Muscle of leg (tissue), 11 donors: ENCODE results near the gene DOCK2. TPM values are rescaled to one million over a fixed set of nuclear protein-coding genes. Genes with fewer than 3 reads are reported as not detected.
A peak's percentile ranks its signal among the peaks of the same experiment; 100 is the strongest.
"Not testable (repeated sequence)": the region's sequence is repeated elsewhere in the genome, so short reads cannot be mapped to it uniquely, and the experiment has no call there.

Experiments
- DNase-seq: peaks from one replicate; pipeline ENCODE4 v3.0.0; 2013
- H3K27ac ChIP-seq: one replicate; pipeline ENCODE4 v1.5.1; 2013; ENCODE audit warnings: mild to moderate bottlenecking, low read length, control low read depth
- H3K27me3 ChIP-seq: one replicate; pipeline ENCODE4 v1.6.1; 2013; ENCODE audit warnings: low read length; ENCODE audit not compliant: control insufficient read depth, insufficient read depth
- H3K36me3 ChIP-seq: one replicate; pipeline ENCODE4 v1.6.1; 2013; ENCODE audit warnings: low read length; ENCODE audit not compliant: control insufficient read depth, insufficient read depth
- H3K4me1 ChIP-seq: one replicate; pipeline ENCODE4 v1.6.1; 2013; ENCODE audit warnings: low read length; ENCODE audit not compliant: control insufficient read depth, insufficient read depth
- H3K4me3 ChIP-seq: one replicate; pipeline ENCODE4 v1.5.1; 2013; ENCODE audit warnings: low read length, control low read depth
- H3K9me3 ChIP-seq: replicated peaks from 2 replicates; pipeline ENCODE4 v1.6.1; 2013; ENCODE audit warnings: low read depth, low read length; ENCODE audit not compliant: control insufficient read depth
- WGBS: methylation state at CpG from one replicate; pipeline ENCODE4 v1.1.5; 2013; ENCODE audit warnings: missing lambda C conversion rate; ENCODE audit not compliant: insufficient coverage; 5-methylcytosine and 5-hydroxymethylcytosine counted together
- polyA plus RNA-seq, 8 donors: library from polyadenylated mRNA; unstranded; fragments of 120-200 nt; gene quantifications; one replicate each; pipeline versions ENCODE4 v1.2.1 to v1.2.3, GENCODE V29; 2013; ENCODE audit warnings: inconsistent platforms in 1 of 8, low replicate concordance in 1 of 8; ENCODE audit not compliant: insufficient read length in 8 of 8, insufficient read depth in 1 of 8
- total RNA-seq: library from RNA; stranded (reverse); fragments of 120-200 nt; gene quantifications from one replicate; pipeline ENCODE4 v1.2.4, GENCODE V29; 2013

Gene DOCK2
- total and polyA plus RNA-seq, 9 donors: 3.4 to 4.5 (median 3.8) TPM

DNA sequence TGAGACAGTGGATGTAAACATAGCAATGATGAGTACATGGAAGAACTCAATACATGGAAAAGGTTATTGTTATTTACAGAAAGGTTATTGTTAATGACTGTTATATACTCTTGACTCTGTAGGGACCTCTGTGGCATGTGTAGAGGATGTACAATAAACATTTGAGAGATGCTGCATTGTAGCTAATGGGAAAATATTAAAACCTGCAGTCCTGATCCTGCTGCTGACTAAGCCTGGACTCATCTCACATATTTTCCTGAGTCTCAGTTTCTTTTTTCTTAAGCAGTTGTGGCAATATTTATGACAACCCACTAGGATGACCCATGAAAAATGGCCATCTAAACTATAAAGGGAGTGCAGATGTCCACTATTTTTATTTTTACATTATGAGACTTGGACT is 75.4 kb downstream of the DOCK2 start:
- no peak for DNase-seq

DNA sequence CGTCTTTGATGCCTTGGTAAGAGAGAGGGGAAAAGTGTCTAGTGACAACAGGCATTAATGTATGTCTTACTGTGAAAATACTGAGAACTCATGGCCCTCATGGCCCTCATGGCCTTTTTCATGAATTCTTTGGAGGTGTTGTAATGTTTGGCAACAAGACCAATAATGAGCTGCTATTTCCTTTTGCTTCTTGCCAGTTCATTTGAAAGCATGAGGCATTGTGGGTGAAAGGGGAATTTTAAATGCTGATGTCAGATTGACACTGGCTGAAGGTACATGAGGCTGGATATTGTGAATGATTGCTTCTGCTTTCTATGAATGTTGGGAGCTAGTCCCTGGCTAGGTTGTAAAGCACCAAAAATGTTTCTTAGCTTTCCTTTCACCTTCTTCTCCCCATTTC is 79.2 kb downstream of the DOCK2 start:
- Histone ChIP-seq H3K4me1 (no peaks in the 10 kb centered on the region), H3K27me3 (no peaks in the 10 kb centered on the region), H3K9me3 (no peaks in the 10 kb centered on the region), H3K27ac (no peak overlapping the region), H3K36me3 (no peaks in the 10 kb centered on the region), H3K4me3 (no peak overlapping the region)
- DNase-seq: peak; percentile 66
- 43% methylated on average over 1 of the region's 1 CpG for WGBS

More for the DNA sequence above, 75.4 kb downstream of the DOCK2 start:
- Histone ChIP-seq H3K4me1 (no peaks in the 10 kb centered on the region), H3K9me3 (no peaks in the 10 kb centered on the region), H3K4me3 (no peak overlapping the region), H3K36me3 (no peaks in the 10 kb centered on the region), H3K27me3 (no peaks in the 10 kb centered on the region), H3K27ac (no peak overlapping the region)

DNA sequence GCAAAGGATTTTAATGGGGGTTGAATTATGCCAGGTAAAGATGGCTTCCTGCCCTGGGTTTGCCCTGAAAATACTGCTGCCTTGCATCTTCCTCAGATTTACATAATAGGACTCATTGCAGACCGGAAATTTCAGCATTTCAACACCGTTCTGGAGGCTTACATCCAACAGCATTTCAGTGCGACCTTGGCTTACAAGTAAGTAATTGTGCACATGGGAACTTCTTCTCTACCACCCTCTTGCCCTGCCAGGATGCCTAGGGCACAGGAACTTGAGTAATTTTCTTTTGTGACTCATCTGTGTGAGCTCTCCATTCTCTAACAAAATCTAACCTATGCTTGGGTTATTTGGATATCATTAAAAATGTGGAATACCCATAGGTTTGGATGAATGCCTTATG is 80.2 kb downstream of the DOCK2 start:
- H3K9me3 ChIP-seq: no peaks in the 10 kb centered on the region
- no peaks in the 10 kb centered on the region for H3K4me1 ChIP-seq
- H3K4me3 ChIP-seq: no peak overlapping the region
- H3K27ac ChIP-seq: no peak overlapping the region
- no CpG with 5 or more reads among the region's 3 CpGs for WGBS
- no peaks in the 10 kb centered on the region for H3K36me3 ChIP-seq
- no peak for DNase-seq
- H3K27me3 ChIP-seq: no peaks in the 10 kb centered on the region

DNA sequence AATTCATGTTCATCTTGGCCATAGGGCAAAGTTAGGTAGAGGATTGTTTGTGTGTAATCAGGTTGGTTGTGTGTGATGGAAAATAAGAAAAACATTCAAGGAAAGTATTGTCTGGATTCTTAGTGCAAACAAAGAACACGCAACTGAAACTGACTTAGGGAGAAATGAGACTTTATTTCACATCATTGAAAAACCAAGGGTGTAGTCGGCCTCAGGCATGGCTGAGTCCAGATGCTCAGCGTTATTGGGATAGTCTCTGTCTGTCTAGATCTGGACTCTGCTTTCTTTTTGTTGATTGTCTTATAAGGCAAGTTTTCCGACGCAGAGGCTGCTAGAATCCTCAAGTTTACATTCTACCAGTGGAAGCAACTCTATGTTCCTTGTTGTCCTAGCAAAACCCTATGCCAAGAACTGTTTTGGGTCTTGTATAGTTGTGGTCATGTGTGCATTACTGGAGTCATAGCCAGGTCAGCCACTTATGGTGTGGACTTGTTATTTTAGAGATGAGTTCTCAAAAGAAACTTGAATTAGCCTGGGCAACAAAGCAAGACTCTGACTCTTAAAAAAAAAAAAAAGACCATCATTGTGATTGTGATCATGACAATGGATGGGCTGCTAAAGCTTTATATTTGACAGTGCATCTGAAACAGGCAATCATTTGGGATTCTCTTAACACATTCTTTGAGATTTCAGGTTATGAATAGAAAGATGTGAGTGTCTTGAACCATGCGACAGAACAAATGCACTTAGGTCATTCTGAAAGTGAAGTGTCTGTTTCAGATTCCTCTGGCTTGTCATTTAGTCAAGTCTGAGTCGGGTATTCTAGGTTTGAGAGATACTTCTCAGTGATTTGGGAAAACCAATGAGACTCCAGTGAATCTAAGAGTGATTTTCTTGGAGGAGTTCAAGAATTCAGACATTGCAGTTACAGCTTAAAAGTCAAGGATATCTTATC is 82.6 kb downstream of the DOCK2 start:
- Histone ChIP-seq H3K9me3 (no peaks in the 10 kb centered on the region), H3K4me3 (no peak overlapping the region), H3K27me3 (no peaks in the 10 kb centered on the region), H3K4me1 (no peaks in the 10 kb centered on the region), H3K27ac (no peak overlapping the region), H3K36me3 (no peaks in the 10 kb centered on the region)
- 83% methylated on average over 1 of the region's 7 CpGs for WGBS
- DNase-seq: no peak

DNA sequence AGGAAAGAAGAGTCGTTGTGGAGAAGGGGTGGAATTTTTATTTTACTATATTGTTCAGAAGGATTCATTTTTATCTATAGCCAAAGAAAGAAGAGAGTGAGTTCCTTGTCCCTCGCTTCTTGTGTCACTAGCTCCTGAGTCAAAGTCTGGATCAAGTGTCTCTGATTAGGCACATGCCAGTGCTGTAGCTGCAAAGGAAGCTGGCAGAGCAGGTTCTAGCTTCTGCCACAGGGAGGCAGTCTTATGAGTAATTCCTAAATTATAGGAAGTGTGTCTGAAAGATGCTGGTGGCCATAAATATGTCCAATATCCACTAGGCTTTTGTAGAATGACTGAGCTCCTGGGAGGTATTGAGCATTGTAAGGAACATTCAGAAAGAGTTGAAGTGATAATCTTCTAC is 84.7 kb downstream of the DOCK2 start:
- H3K27ac ChIP-seq: no peak overlapping the region
- no peaks in the 10 kb centered on the region for H3K27me3 ChIP-seq
- H3K4me1 ChIP-seq: no peaks in the 10 kb centered on the region
- H3K4me3 ChIP-seq: no peak overlapping the region
- WGBS: no CpG with 5 or more reads among the region's 2 CpGs
- no peaks in the 10 kb centered on the region for H3K9me3 ChIP-seq
- H3K36me3 ChIP-seq: no peaks in the 10 kb centered on the region
- DNase-seq: no peak

DNA sequence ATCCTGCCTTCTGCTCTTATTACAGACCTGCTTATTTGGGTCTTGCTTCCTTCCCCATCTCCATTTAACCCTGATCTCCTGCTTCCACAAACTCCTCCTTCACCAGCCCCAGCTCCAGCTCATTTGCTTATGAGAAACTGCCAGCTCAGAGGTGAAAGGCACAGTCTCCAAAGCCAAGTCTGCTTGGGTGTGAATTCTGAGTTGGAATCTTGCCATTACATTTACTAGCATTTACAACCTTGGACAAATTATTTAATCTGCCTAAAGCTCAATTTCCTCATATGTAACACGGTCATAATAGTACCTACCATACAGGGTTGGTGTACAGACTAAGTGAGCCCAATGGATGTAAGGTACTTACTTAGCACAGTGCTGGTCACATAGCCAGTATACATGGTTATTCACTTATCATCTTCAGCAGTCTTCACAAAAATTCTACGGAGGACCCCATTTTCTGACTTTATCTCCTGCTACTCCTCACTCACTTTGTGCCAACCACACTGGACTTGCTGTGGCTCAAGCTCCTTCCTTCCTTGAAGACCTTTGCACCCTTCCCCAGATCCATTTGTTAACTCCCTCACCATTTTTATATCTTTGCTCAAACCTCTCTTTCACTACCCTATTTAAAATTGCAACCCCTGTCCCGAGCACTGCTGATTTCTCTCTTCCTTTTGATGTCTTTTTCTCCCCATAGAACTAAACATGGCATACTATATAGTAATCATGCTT is 86.2 kb downstream of the DOCK2 start:
- H3K27ac ChIP-seq: no peak overlapping the region
- no peak overlapping the region for H3K4me3 ChIP-seq
- H3K27me3 ChIP-seq: no peaks in the 10 kb centered on the region
- H3K4me1 ChIP-seq: no peaks in the 10 kb centered on the region
- WGBS: 67% methylated on average over 2 of the region's 3 CpGs
- H3K36me3 ChIP-seq: no peaks in the 10 kb centered on the region
- H3K9me3 ChIP-seq: no peaks in the 10 kb centered on the region
- no peak for DNase-seq

DNA sequence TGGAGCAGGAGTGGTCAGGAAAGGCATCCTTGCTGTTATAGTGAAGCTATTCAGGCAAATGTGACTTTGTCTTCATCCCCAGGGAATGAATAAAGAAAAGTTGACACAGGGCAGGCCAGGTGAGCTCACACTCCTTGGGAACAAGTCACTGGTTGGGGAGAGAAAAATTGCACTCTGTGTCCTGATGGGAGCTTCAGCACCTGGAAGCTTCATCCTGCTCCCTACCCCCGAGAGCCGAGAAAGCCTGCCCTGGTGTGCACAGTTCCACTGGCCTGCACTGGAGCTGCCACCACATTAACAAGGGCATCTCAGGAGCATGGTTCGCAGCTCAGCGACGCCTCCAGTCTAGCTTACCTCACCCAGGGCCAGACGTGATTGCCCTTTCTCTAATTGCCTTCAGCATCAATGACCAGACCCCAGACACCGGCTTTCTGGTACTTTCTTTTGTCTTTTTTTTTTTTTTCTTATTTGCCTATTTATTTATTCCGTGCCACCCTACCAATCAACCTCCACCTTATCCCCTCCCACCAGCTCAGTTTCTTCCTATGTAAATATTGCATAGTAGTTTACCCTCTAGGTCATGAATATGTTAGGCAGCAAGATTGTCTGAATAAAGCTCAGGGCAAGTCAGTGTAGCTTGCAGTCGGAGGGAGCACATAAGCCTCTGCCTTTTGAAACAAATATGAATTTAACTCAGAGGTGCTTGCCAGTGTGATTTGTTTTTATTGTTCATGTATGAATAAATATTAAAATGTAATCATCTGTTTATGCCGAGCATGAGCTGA is 87.4 kb downstream of the DOCK2 start:
- H3K4me1 ChIP-seq: no peaks in the 10 kb centered on the region
- WGBS: 77% methylated on average over 6 of the region's 10 CpGs
- no peaks in the 10 kb centered on the region for H3K36me3 ChIP-seq
- H3K27ac ChIP-seq: no peak overlapping the region
- no peak overlapping the region for H3K4me3 ChIP-seq
- no peaks in the 10 kb centered on the region for H3K9me3 ChIP-seq
- no peaks in the 10 kb centered on the region for H3K27me3 ChIP-seq
- no peak for DNase-seq

DNA sequence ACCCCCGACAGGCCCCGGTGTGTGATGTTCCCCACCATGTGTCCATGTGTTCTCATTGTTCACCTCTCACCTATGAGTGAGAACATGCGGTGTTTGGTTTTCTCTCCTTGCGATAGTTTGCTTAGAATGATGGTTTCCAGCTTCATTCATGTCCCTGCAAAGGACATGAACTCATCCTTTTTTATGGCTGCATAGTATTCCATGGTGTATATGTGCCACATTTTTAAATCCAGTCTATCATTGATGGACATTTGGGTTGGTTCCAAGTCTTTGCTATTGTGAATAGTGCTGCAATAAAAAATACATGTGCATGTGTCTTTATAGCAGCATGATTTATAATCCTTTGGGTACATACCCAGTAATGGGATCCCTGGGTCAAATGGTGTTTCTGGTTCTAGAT is 88.6 kb downstream of the DOCK2 start:
- not testable (repeated sequence) for H3K27ac ChIP-seq, H3K27me3 ChIP-seq, H3K36me3 ChIP-seq, DNase-seq, H3K4me1 ChIP-seq, H3K9me3 ChIP-seq, H3K4me3 ChIP-seq
- no CpG with 5 or more reads among the region's 4 CpGs for WGBS

DNA sequence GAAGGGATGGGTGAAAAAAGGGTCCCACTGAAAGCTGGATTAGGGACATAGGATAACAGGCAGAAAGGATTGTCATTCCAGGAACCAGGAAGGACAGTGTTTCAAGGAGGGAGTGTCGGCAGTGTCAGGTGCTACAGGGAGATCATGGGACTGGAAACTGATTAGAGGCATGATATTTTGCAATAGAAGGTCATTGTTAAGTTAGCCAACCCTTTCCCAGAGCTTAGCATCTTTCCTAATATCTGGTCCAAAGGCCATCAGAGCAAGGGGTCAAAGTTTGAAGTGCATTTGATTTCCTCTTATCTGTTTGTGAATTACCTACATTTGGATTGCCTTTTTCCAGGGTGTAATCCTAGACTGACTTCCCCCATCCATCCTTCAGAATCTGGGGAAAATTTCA is 91.3 kb downstream of the DOCK2 start:
- H3K9me3 ChIP-seq: no peaks in the 10 kb centered on the region
- no peak overlapping the region for H3K27ac ChIP-seq
- H3K27me3 ChIP-seq: no peaks in the 10 kb centered on the region
- WGBS: 60% methylated on average over 1 of the region's 1 CpG
- no peaks in the 10 kb centered on the region for H3K4me1 ChIP-seq
- H3K36me3 ChIP-seq: no peaks in the 10 kb centered on the region
- no peak overlapping the region for H3K4me3 ChIP-seq
- DNase-seq: no peak

DNA sequence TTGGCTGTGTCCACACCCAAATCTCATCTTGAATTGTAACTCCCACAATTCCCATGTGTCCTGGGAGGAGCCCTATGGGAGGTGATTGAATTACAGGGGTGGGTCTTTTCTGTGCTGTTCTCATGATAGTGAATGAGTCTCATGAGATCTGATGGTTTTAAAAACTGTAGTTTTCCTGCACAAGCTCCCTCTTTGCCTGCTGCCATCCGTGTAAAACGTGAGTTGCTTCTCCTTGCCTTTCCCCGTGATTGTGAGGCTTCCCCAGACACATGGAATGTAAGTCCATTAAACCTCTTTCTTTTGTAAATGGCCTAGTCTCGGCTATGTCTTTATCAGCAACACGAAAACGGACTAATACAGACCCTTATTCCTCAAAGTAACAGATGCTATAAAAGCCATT is 94.1 kb downstream of the DOCK2 start:
- H3K4me1 ChIP-seq: no peaks in the 10 kb centered on the region
- no peaks in the 10 kb centered on the region for H3K27me3 ChIP-seq
- WGBS: 64% methylated on average over 3 of the region's 6 CpGs
- no peak overlapping the region for H3K27ac ChIP-seq
- DNase-seq: no peak
- no peaks in the 10 kb centered on the region for H3K36me3 ChIP-seq
- no peaks in the 10 kb centered on the region for H3K9me3 ChIP-seq
- no peak overlapping the region for H3K4me3 ChIP-seq
